ENCODE measurements around the gene LYL1.
A peak's percentile ranks its signal among the peaks of the same experiment; 100 is the strongest.

The LYL1 gene

GRCh38 chr19:13135068-13136062 is 32.7 kb upstream of the LYL1 start:
- DNase-seq, result no peak
- TF ChIP-seq POLR2A (IDR thresholded peaks at IDR 0.05; ENCODE audit: low read length) (no peak), GATA1 (IDR thresholded peaks at IDR 0.05; ENCODE audit: low read depth, low read length) (no peak)

- TF ChIP-seq POLR2A (IDR thresholded peaks at IDR 0.05; ENCODE audit: low read length) (no peak), GATA1 (IDR thresholded peaks at IDR 0.05; ENCODE audit: low read depth, low read length) (no peak)
- DNase-seq, result no peak
Observed at GRCh38 chr19:13134626-13135025, 32.0 kb upstream of the LYL1 start.

- DNase-seq, result no peak
- no peak for TF ChIP-seq GATA1 (IDR thresholded peaks at IDR 0.05; ENCODE audit: low read depth, low read length)
- no peak for TF ChIP-seq POLR2A (IDR thresholded peaks at IDR 0.05; ENCODE audit: low read length)
Observed at GRCh38 chr19:13133241-13133870, 30.7 kb upstream of the LYL1 start.

GRCh38 chr19:13132471-13133180 is 30.0 kb upstream of the LYL1 start:
- DNase-seq, result peak; percentile 46 to 49
- TF ChIP-seq GATA1 (IDR thresholded peaks at IDR 0.05; ENCODE audit: low read depth, low read length) (no peak), POLR2A (IDR thresholded peaks at IDR 0.05; ENCODE audit: low read length) (no peak)

- TF ChIP-seq POLR2A (IDR thresholded peaks at IDR 0.05; ENCODE audit: low read length) (no peak), GATA1 (IDR thresholded peaks at IDR 0.05; ENCODE audit: low read depth, low read length) (no peak)
- no peak for DNase-seq
Observed at GRCh38 chr19:13130886-13131490, 28.3 kb upstream of the LYL1 start.

GRCh38 chr19:13129384-13129783 is 26.7 kb upstream of the LYL1 start:
- no peak for DNase-seq
- TF ChIP-seq POLR2A (IDR thresholded peaks at IDR 0.05; ENCODE audit: low read length), result no peak
- no peak for TF ChIP-seq GATA1 (IDR thresholded peaks at IDR 0.05; ENCODE audit: low read depth, low read length)

- TF ChIP-seq GATA1 (IDR thresholded peaks at IDR 0.05; ENCODE audit: low read depth, low read length) (no peak), POLR2A (IDR thresholded peaks at IDR 0.05; ENCODE audit: low read length) (no peak)
Observed at GRCh38 chr19:13128583-13128982, 25.9 kb upstream of the LYL1 start.

GRCh38 chr19:13127811-13128575 is 25.3 kb upstream of the LYL1 start:
- TF ChIP-seq GATA1 (IDR thresholded peaks at IDR 0.05; ENCODE audit: low read depth, low read length) (no peak), POLR2A (IDR thresholded peaks at IDR 0.05; ENCODE audit: low read length) (no peak)
- DNase-seq, result peak in 1 of 2 experiments; percentile 57

More at GRCh38 chr19:13128583-13128982, 25.9 kb upstream of the LYL1 start:
- DNase-seq, result no peak

- TF ChIP-seq POLR2A (IDR thresholded peaks at IDR 0.05; ENCODE audit: low read length) (no peak), GATA1 (IDR thresholded peaks at IDR 0.05; ENCODE audit: low read depth, low read length) (no peak)
- DNase-seq, result no peak
Observed at GRCh38 chr19:13127051-13127450, 24.4 kb upstream of the LYL1 start.

- TF ChIP-seq POLR2A (IDR thresholded peaks at IDR 0.05; ENCODE audit: low read length) (no peak), GATA1 (IDR thresholded peaks at IDR 0.05; ENCODE audit: low read depth, low read length) (no peak)
- no peak for DNase-seq
Observed at GRCh38 chr19:13122980-13123957, 20.6 kb upstream of the LYL1 start.

- TF ChIP-seq POLR2A (IDR thresholded peaks at IDR 0.05; ENCODE audit: low read length) (no peak), GATA1 (IDR thresholded peaks at IDR 0.05; ENCODE audit: low read depth, low read length) (no peak)
- no peak for DNase-seq
Observed at GRCh38 chr19:13122275-13122878, 19.7 kb upstream of the LYL1 start.
